ENCODE data around the gene ZNF385D.

DNA sequence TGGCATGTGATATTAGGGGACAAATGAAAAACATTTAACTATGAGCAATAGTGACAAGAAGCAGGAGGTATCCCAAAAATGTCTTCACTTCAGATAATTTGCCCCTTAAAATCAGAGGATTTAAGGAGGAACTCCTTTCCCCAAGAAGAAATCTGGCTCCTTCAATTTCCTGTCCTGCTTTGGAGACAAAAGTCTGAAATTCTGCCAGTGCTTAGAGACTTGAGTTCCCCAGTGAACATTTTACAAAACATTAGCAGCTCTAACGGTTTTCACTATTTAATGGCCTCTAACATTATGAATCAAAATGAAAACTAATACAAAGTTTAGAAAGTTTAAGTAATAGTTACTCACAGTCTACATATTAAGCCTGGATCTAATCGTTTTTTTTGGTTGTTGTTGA lies 40.3 kb upstream of the ZNF385D start:
- TF ChIP-seq CTCF (IDR thresholded peaks at IDR 0.05) = no peak
- TF ChIP-seq POLR2A (IDR thresholded peaks at IDR 0.05) = no peak
